Mesendoderm (in vitro differentiated cells): Measurements from ENCODE around the gene ARHGAP5.

Source experiments
- DNase-seq: peaks from one replicate; pipeline ENCODE4 v3.0.0; 2013
- H2AK5ac ChIP-seq: 2 replicates; pipeline ENCODE4 v1.6.1; 2013; ENCODE audit warnings: low read length, inconsistent platforms
- H2BK120ac ChIP-seq: 2 replicates; pipeline ENCODE4 v1.6.1; 2013; ENCODE audit warnings: low read depth, mild to moderate bottlenecking, low read length, moderate library complexity, mixed read lengths
- H2BK15ac ChIP-seq: replicated peaks from 2 replicates; pipeline ENCODE4 v1.6.1; 2013; ENCODE audit warnings: low read depth, mild to moderate bottlenecking, moderate library complexity
- H2BK5ac ChIP-seq: 2 replicates; pipeline ENCODE4 v1.6.1; 2013; ENCODE audit warnings: low read length, inconsistent platforms
- H3K18ac ChIP-seq: 2 replicates; pipeline ENCODE4 v1.6.1; 2013; ENCODE audit warnings: mild to moderate bottlenecking, low read length, mixed read lengths
- H3K23ac ChIP-seq: one replicate; pipeline ENCODE4 v1.6.1; 2013; ENCODE audit warnings: low read length
- H3K27ac ChIP-seq: 2 replicates; pipeline ENCODE4 v1.5.1; 2013; ENCODE audit warnings: low read depth, mild to moderate bottlenecking, inconsistent platforms, low read length, moderate library complexity
- H3K27me3 ChIP-seq: 2 replicates; pipeline ENCODE4 v1.6.1; 2013; ENCODE audit warnings: low read length, control low read depth, mild to moderate bottlenecking, inconsistent platforms; ENCODE audit not compliant: insufficient read depth, poor library complexity
- H3K36me3 ChIP-seq: 2 replicates; pipeline ENCODE4 v1.6.1; 2013; ENCODE audit warnings: low read length, inconsistent platforms; ENCODE audit not compliant: control insufficient read depth, insufficient read depth
- H3K4ac ChIP-seq: one replicate; pipeline ENCODE4 v1.6.1; 2013; ENCODE audit warnings: low read depth, mild to moderate bottlenecking, low read length, moderate library complexity
- H3K4me1 ChIP-seq: 2 replicates; pipeline ENCODE4 v1.6.1; 2013; ENCODE audit warnings: low read depth, low read length, inconsistent platforms; ENCODE audit not compliant: control insufficient read depth
- H3K4me2 ChIP-seq: 2 replicates; pipeline ENCODE4 v1.6.1; 2013; ENCODE audit warnings: low read length
- H3K4me3 ChIP-seq: 2 replicates; pipeline ENCODE4 v1.5.1; 2013; ENCODE audit warnings: mild to moderate bottlenecking, low read length
- H3K56ac ChIP-seq: one replicate; pipeline ENCODE4 v1.6.1; 2013; ENCODE audit warnings: low read length
- H3K79me1 ChIP-seq: 2 replicates; pipeline ENCODE4 v1.6.1; 2013; ENCODE audit warnings: low read length, inconsistent platforms
- H3K79me2 ChIP-seq: 2 replicates; pipeline ENCODE4 v1.6.1; 2013; ENCODE audit warnings: mild to moderate bottlenecking, low read length; ENCODE audit not compliant: control insufficient read depth, insufficient read depth
- H3K9ac ChIP-seq: 2 replicates; pipeline ENCODE4 v1.6.1; 2013; ENCODE audit warnings: low read length, inconsistent platforms
- H4K5ac ChIP-seq: one replicate; pipeline ENCODE4 v1.6.1; 2013; ENCODE audit warnings: low read length
- H4K8ac ChIP-seq: one replicate; pipeline ENCODE4 v1.6.1; 2013; ENCODE audit warnings: low read depth, mild to moderate bottlenecking, control low read depth, low read length, moderate library complexity
- WGBS: extraction: QIAGEN DNeasy Blood & Tissue Kit; methylation state at CpG from one replicate; pipeline ENCODE4 v1.1.7; 2013; ENCODE audit warnings: low lambda C conversion rate, missing lambda C conversion rate; ENCODE audit not compliant: insufficient coverage; ENCODE audit errors: extremely low coverage; 5-methylcytosine and 5-hydroxymethylcytosine counted together

Gene ARHGAP5

GRCh38 chr14:32171469-32171868 is 94.4 kb downstream of the ARHGAP5 start:
- H3K36me3 ChIP-seq = no peaks in the 10 kb centered on the region
- no peak overlapping the region for H3K4me3 ChIP-seq
- no peak overlapping the region for H2BK15ac ChIP-seq
- H3K79me2 ChIP-seq = no peaks in the 10 kb centered on the region
- no peak overlapping the region for H4K5ac ChIP-seq
- no peak overlapping the region for H2AK5ac ChIP-seq
- no peaks in the 10 kb centered on the region for H3K27me3 ChIP-seq
- H2BK5ac ChIP-seq = no peak overlapping the region
- H3K23ac ChIP-seq = no peak overlapping the region
- no peak overlapping the region for H3K18ac ChIP-seq
- H3K4ac ChIP-seq = no peak overlapping the region
- no peak overlapping the region for H3K9ac ChIP-seq
- no peak overlapping the region for H3K27ac ChIP-seq
- no peaks in the 10 kb centered on the region for H3K4me1 ChIP-seq
- no peak overlapping the region for H3K4me2 ChIP-seq
- WGBS = no CpG with 5 or more reads among the region's 5 CpGs
- no peak overlapping the region for H4K8ac ChIP-seq
- H2BK120ac ChIP-seq = no peak overlapping the region
- no peak for DNase-seq
- no peak overlapping the region for H3K56ac ChIP-seq
- no peaks in the 10 kb centered on the region for H3K79me1 ChIP-seq

GRCh38 chr14:32183151-32184058 is 106.3 kb downstream of the ARHGAP5 start:
- no peaks in the 10 kb centered on the region for H3K4me1 ChIP-seq
- no peaks in the 10 kb centered on the region for H3K36me3 ChIP-seq
- H3K23ac ChIP-seq = no peak overlapping the region
- no peaks in the 10 kb centered on the region for H3K79me1 ChIP-seq
- DNase-seq = no peak
- H3K18ac ChIP-seq = no peak overlapping the region
- no peak overlapping the region for H3K27ac ChIP-seq
- no peak overlapping the region for H2BK15ac ChIP-seq
- H3K27me3 ChIP-seq = no peaks in the 10 kb centered on the region
- no peak overlapping the region for H2AK5ac ChIP-seq
- H3K9ac ChIP-seq = no peak overlapping the region
- no peak overlapping the region for H2BK5ac ChIP-seq
- no CpG with 5 or more reads among the region's 2 CpGs for WGBS
- no peak overlapping the region for H3K4me2 ChIP-seq
- H3K56ac ChIP-seq = no peak overlapping the region
- H2BK120ac ChIP-seq = no peak overlapping the region
- no peaks in the 10 kb centered on the region for H3K79me2 ChIP-seq
- no peak overlapping the region for H3K4ac ChIP-seq
- H3K4me3 ChIP-seq = no peak overlapping the region
- no peak overlapping the region for H4K8ac ChIP-seq
- no peak overlapping the region for H4K5ac ChIP-seq

- Histone ChIP-seq H3K79me1 (no peaks in the 10 kb centered on the region), H3K4me3 (no peak overlapping the region), H3K27ac (no peak overlapping the region), H3K4me1 (no peaks in the 10 kb centered on the region), H3K56ac (no peak overlapping the region), H2BK5ac (no peak overlapping the region), H3K36me3 (no peaks in the 10 kb centered on the region), H3K27me3 (no peaks in the 10 kb centered on the region), H2BK120ac (no peak overlapping the region), H4K8ac (no peak overlapping the region), H4K5ac (no peak overlapping the region), H3K18ac (no peak overlapping the region), H2AK5ac (no peak overlapping the region), H3K23ac (no peak overlapping the region), H3K4ac (no peak overlapping the region), H2BK15ac (no peak overlapping the region), H3K9ac (no peak overlapping the region), H3K4me2 (no peak overlapping the region), H3K79me2 (no peaks in the 10 kb centered on the region)
- DNase-seq = no peak
- no CpG with 5 or more reads among the region's 1 CpG for WGBS
These were observed 108.0 kb downstream of the ARHGAP5 start for GRCh38 chr14:32185097-32185496.

- Histone ChIP-seq H2AK5ac (no peak overlapping the region), H3K27me3 (no peaks in the 10 kb centered on the region), H3K4me2 (no peak overlapping the region), H3K79me2 (no peaks in the 10 kb centered on the region), H3K4me3 (no peak overlapping the region), H3K36me3 (no peaks in the 10 kb centered on the region), H3K18ac (no peak overlapping the region), H4K5ac (no peak overlapping the region), H3K56ac (no peak overlapping the region), H3K27ac (no peak overlapping the region), H3K9ac (no peak overlapping the region), H2BK15ac (no peak overlapping the region), H2BK120ac (no peak overlapping the region), H3K23ac (no peak overlapping the region), H3K4ac (no peak overlapping the region), H3K4me1 (no peaks in the 10 kb centered on the region), H3K79me1 (no peaks in the 10 kb centered on the region), H4K8ac (no peak overlapping the region), H2BK5ac (no peak overlapping the region)
- DNase-seq = no peak
These were observed 109.1 kb downstream of the ARHGAP5 start for GRCh38 chr14:32186248-32186647.

- Histone ChIP-seq H3K4me2 (no peak overlapping the region), H3K79me1 (no peaks in the 10 kb centered on the region), H4K8ac (no peak overlapping the region), H3K36me3 (no peaks in the 10 kb centered on the region), H3K4ac (no peak overlapping the region), H3K79me2 (no peaks in the 10 kb centered on the region), H2BK5ac (no peak overlapping the region), H4K5ac (no peak overlapping the region), H3K4me1 (no peaks in the 10 kb centered on the region), H2BK120ac (no peak overlapping the region), H2AK5ac (no peak overlapping the region), H3K27me3 (no peaks in the 10 kb centered on the region), H3K9ac (no peak overlapping the region), H3K23ac (no peak overlapping the region), H2BK15ac (no peak overlapping the region), H3K4me3 (no peak overlapping the region), H3K27ac (no peak overlapping the region), H3K56ac (no peak overlapping the region), H3K18ac (no peak overlapping the region)
- WGBS = 100% methylated on average over 1 of the region's 1 CpG
- no peak for DNase-seq
These were observed 112.7 kb downstream of the ARHGAP5 start for GRCh38 chr14:32189811-32190210.

- H3K27ac ChIP-seq = no peak overlapping the region
- H3K79me2 ChIP-seq = no peaks in the 10 kb centered on the region
These were observed 113.6 kb downstream of the ARHGAP5 start for GRCh38 chr14:32190673-32191072.

More at GRCh38 chr14:32190673-32191072, 113.6 kb downstream of the ARHGAP5 start:
- Histone ChIP-seq H3K79me1 (no peaks in the 10 kb centered on the region), H3K36me3 (no peaks in the 10 kb centered on the region), H3K27me3 (no peaks in the 10 kb centered on the region), H2BK15ac (no peak overlapping the region), H3K18ac (no peak overlapping the region), H2AK5ac (no peak overlapping the region), H3K9ac (no peak overlapping the region), H3K56ac (no peak overlapping the region), H2BK5ac (no peak overlapping the region), H3K4me2 (no peak overlapping the region), H3K4me3 (no peak overlapping the region), H2BK120ac (no peak overlapping the region), H4K8ac (no peak overlapping the region), H3K4me1 (no peaks in the 10 kb centered on the region), H3K4ac (no peak overlapping the region), H4K5ac (no peak overlapping the region), H3K23ac (no peak overlapping the region)
- no CpG with 5 or more reads among the region's 3 CpGs for WGBS
- DNase-seq = no peak
